H9 (cell line): ENCODE measurements around the gene LENG9. TPM values are rescaled to one million over a fixed set of nuclear protein-coding genes. Genes with fewer than 3 reads are reported as not detected.

ENCODE experiments used
- DNase-seq: peaks from one replicate; pipeline ENCODE4 v3.0.0-alpha.2; 2017
- H2AFZ ChIP-seq: one replicate; pipeline ENCODE4 v1.6.1; 2013; ENCODE audit warnings: mild to moderate bottlenecking, low read length, control low read depth, moderate library complexity
- H2AK5ac ChIP-seq: 2 replicates; pipeline ENCODE4 v1.6.1; 2013; ENCODE audit warnings: low read length, control low read depth, mixed read lengths; ENCODE audit not compliant: insufficient read length
- H2BK120ac ChIP-seq: one replicate; pipeline ENCODE4 v1.6.1; 2013; ENCODE audit warnings: low read depth, mild to moderate bottlenecking, low read length, control low read depth, inconsistent platforms; ENCODE audit not compliant: poor library complexity, severe bottlenecking
- H2BK12ac ChIP-seq: 2 replicates; pipeline ENCODE4 v1.6.1; 2013; ENCODE audit warnings: low read length, control low read depth, mixed read lengths, low read depth; ENCODE audit not compliant: insufficient read length
- H2BK15ac ChIP-seq: 2 replicates; pipeline ENCODE4 v1.6.1; 2013; ENCODE audit warnings: low read depth, low read length, control low read depth
- H2BK20ac ChIP-seq: one replicate; pipeline ENCODE4 v1.6.1; 2013; ENCODE audit warnings: low read depth, mild to moderate bottlenecking, low read length, control low read depth, inconsistent platforms; ENCODE audit not compliant: poor library complexity, severe bottlenecking
- H2BK5ac ChIP-seq: 2 replicates; pipeline ENCODE4 v1.6.1; 2013; ENCODE audit warnings: low read length, control low read depth, mixed read lengths; ENCODE audit not compliant: insufficient read length
- H3K14ac ChIP-seq: 2 replicates; pipeline ENCODE4 v1.6.1; 2013; ENCODE audit warnings: low read length, control low read depth; ENCODE audit not compliant: insufficient read depth
- H3K18ac ChIP-seq: 2 replicates; pipeline ENCODE4 v1.6.1; 2013; ENCODE audit warnings: low read depth, mild to moderate bottlenecking, mixed read lengths, low read length, control low read depth; ENCODE audit not compliant: insufficient read length
- H3K23ac ChIP-seq: 2 replicates; pipeline ENCODE4 v1.6.1; 2013; ENCODE audit warnings: low read length, control low read depth, mixed read lengths, low read depth; ENCODE audit not compliant: insufficient read length
- H3K23me2 ChIP-seq: 2 replicates; pipeline ENCODE4 v1.6.1; 2013; ENCODE audit warnings: low read depth, mild to moderate bottlenecking, mixed read lengths, low read length, control low read depth; ENCODE audit not compliant: insufficient read length, poor library complexity, severe bottlenecking
- H3K27ac ChIP-seq: 2 replicates; pipeline ENCODE4 v1.5.1; 2013; ENCODE audit warnings: low read length, control low read depth, mixed read lengths, low read depth; ENCODE audit not compliant: insufficient read length
- H3K27me3 ChIP-seq: 2 replicates; pipeline ENCODE4 v1.6.1; 2013; ENCODE audit warnings: low read length, control low read depth, inconsistent platforms; ENCODE audit not compliant: insufficient read depth
- H3K4ac ChIP-seq: 2 replicates; pipeline ENCODE4 v1.6.1; 2013; ENCODE audit warnings: low read depth, mild to moderate bottlenecking, control low read depth, inconsistent platforms, low read length, moderate library complexity
- H3K4me1 ChIP-seq: 2 replicates; pipeline ENCODE4 v1.6.1; 2013; ENCODE audit warnings: low read length, control low read depth, inconsistent platforms; ENCODE audit not compliant: insufficient read depth
- H3K4me2 ChIP-seq: 2 replicates; pipeline ENCODE4 v1.6.1; 2013; ENCODE audit warnings: low read length, control low read depth, mixed read lengths; ENCODE audit not compliant: insufficient read length, insufficient read depth
- H3K56ac ChIP-seq: 2 replicates; pipeline ENCODE4 v1.6.1; 2013; ENCODE audit warnings: low read depth, mild to moderate bottlenecking, mixed read lengths, low read length, control low read depth; ENCODE audit not compliant: insufficient read length
- H3K79me1 ChIP-seq: 2 replicates; pipeline ENCODE4 v1.6.1; 2013; ENCODE audit warnings: low read depth, mild to moderate bottlenecking, moderate library complexity, low read length, control low read depth, inconsistent platforms; ENCODE audit not compliant: insufficient read depth, poor library complexity, severe bottlenecking
- H3K79me2 ChIP-seq: 2 replicates; pipeline ENCODE4 v1.6.1; 2013; ENCODE audit warnings: low read length, control low read depth, inconsistent platforms; ENCODE audit not compliant: insufficient read depth
- H3K9ac ChIP-seq: 2 replicates; pipeline ENCODE4 v1.6.1; 2013; ENCODE audit warnings: low read length, control low read depth, mixed read lengths; ENCODE audit not compliant: insufficient read length; ENCODE audit errors: extremely low read depth
- H3K9me3 ChIP-seq: one replicate; pipeline ENCODE4 v1.6.1; 2013; ENCODE audit warnings: low read depth, low read length, inconsistent platforms; ENCODE audit not compliant: control insufficient read depth
- H3T11ph ChIP-seq: one replicate; pipeline ENCODE4 v1.6.1; 2013; ENCODE audit warnings: mild to moderate bottlenecking, low read length, control low read depth, inconsistent platforms
- H4K20me1 ChIP-seq: one replicate; pipeline ENCODE4 v1.6.1; 2013; ENCODE audit not compliant: control insufficient read depth, insufficient read length, insufficient read depth
- H4K5ac ChIP-seq: 2 replicates; pipeline ENCODE4 v1.6.1; 2013; ENCODE audit warnings: low read depth, mild to moderate bottlenecking, mixed read lengths, low read length, control low read depth; ENCODE audit not compliant: insufficient read length
- H4K8ac ChIP-seq: replicated peaks from 2 replicates; pipeline ENCODE4 v1.6.1; 2013; ENCODE audit warnings: low read length, control low read depth, mixed read lengths, low read depth; ENCODE audit not compliant: insufficient read length
- H4K91ac ChIP-seq: 2 replicates; pipeline ENCODE4 v1.6.1; 2013; ENCODE audit warnings: low read depth, mild to moderate bottlenecking, moderate library complexity, mixed read lengths, low read length, control low read depth; ENCODE audit not compliant: insufficient read length
- H3K27ac Mint-ChIP-seq, 3 experiments: 2 replicates in 2 of 3; 3 replicates in 1 of 3; pipeline ENCODE4 v1.8.0; 2020 to 2021; ENCODE audit warnings: mixed read lengths in 3 of 3, mild to moderate bottlenecking in 1 of 3, moderate library complexity in 1 of 3
- H3K27me3 Mint-ChIP-seq: 2 replicates; pipeline ENCODE4 v1.8.0; 2021; ENCODE audit warnings: low read depth, mild to moderate bottlenecking, moderate library complexity, mixed read lengths
- H3K36me3 Mint-ChIP-seq, 3 experiments: 2 replicates in 2 of 3; 3 replicates in 1 of 3; pipeline ENCODE4 v1.8.0; 2020 to 2021; ENCODE audit warnings: low read depth in 3 of 3, mixed read lengths in 3 of 3; ENCODE audit not compliant: insufficient read depth in 1 of 3
- H3K4me1 Mint-ChIP-seq, 2 experiments: 2 replicates each; pipeline ENCODE4 v1.8.0; 2020; ENCODE audit warnings: mixed read lengths in 2 of 2
- H3K4me3 Mint-ChIP-seq, 2 experiments: 2 replicates in 1 of 2; 3 replicates in 1 of 2; pipeline ENCODE4 v1.8.0; 2020 to 2021; ENCODE audit warnings: mild to moderate bottlenecking in 2 of 2, mixed read lengths in 2 of 2, moderate library complexity in 1 of 2
- H3K9me3 Mint-ChIP-seq, 2 experiments: 2 replicates in 1 of 2; 3 replicates in 1 of 2; pipeline ENCODE4 v1.8.0; 2020; ENCODE audit warnings: mild to moderate bottlenecking in 2 of 2, mixed read lengths in 2 of 2, moderate library complexity in 1 of 2
- CTCF ChIP-seq: fragments of 200-600 bp; sonication (generic); conservative IDR thresholded peaks from 3 replicates; pipeline ENCODE4 v1.8.0; 2021; ENCODE audit warnings: antibody characterized with exemption, mild to moderate bottlenecking
- WGBS: extraction: QIAGEN DNeasy Blood & Tissue Kit; methylation state at CpG from one replicate; pipeline ENCODE4 v1.1.7; 2013; ENCODE audit warnings: missing lambda C conversion rate, low lambda C conversion rate, mixed read lengths; ENCODE audit not compliant: insufficient read length; ENCODE audit errors: extremely low coverage; 5-methylcytosine and 5-hydroxymethylcytosine counted together
- total RNA-seq: library from RNA; stranded (reverse); gene quantifications from 2 replicates; pipeline ENCODE4 v1.2.1, GENCODE V29; 2021

Gene LENG9
- total RNA-seq, 1 experiment from 2014 or later = 3.8 TPM

- TF ChIP-seq CTCF = no peak
- Histone ChIP-seq H3K14ac (no peak overlapping the region), H2AFZ (no peak overlapping the region), H3K23ac (no peak overlapping the region), H3T11ph (no peak overlapping the region), H3K4me1 (peaks cover 2% of the 10 kb centered on the region; the same call in 1 of the 2 replicates), H3K23me2 (peaks cover 9% of the 10 kb centered on the region), H2BK20ac (no peak overlapping the region), H4K20me1 (no peaks in the 10 kb centered on the region), H3K9me3 (no peaks in the 10 kb centered on the region), H2BK12ac (no peak overlapping the region), H3K4me2 (no peak overlapping the region), H2BK15ac (no peak overlapping the region), H3K79me1 (peaks cover 10% of the 10 kb centered on the region), H2BK5ac (no peak overlapping the region), H3K79me2 (peaks cover 19% of the 10 kb centered on the region), H2AK5ac (no peak overlapping the region), H4K91ac (no peak overlapping the region), H3K56ac (no peak overlapping the region), H3K9ac (no peak overlapping the region), H3K27ac (no peak overlapping the region), H4K8ac (no peak overlapping the region), H3K4ac (no peak overlapping the region), H3K18ac (no peak overlapping the region), H3K27me3 (no peaks in the 10 kb centered on the region), H4K5ac (no peak overlapping the region), H2BK120ac (no peak overlapping the region)
- DNase-seq = no peak
- peaks cover 4 to 10% of the 10 kb centered on the region in 2 experiments; a peak in 2 of 5 replicates for H3K9me3 Mint-ChIP-seq
- WGBS = no CpG with 5 or more reads among the region's 11 CpGs
- H3K4me1 Mint-ChIP-seq = peaks cover 16 to 28% of the 10 kb centered on the region in 2 experiments
- no peak overlapping the region for H3K4me3 Mint-ChIP-seq
- H3K36me3 Mint-ChIP-seq = peaks cover 44 to 64% (median 60%) of the 10 kb centered on the region in 3 experiments
- H3K27ac Mint-ChIP-seq = no peak overlapping the region; a peak in 1 of 7 replicates
- H3K27me3 Mint-ChIP-seq = no peaks in the 10 kb centered on the region
Observed at GRCh38 chr19:54451997-54452396, 11.6 kb downstream of the LENG9 start.
